SU-DHL-6 (cell line): Measurements from ENCODE around the gene ZFAND3.

Experiments
- EZH2phosphoT487 ChIP-seq: fragments of 200-600 bp; sonication (generic), shearing (Covaris generic); conservative IDR thresholded peaks from 2 replicates; pipeline ENCODE4 v1.6.1; 2018; ENCODE audit warnings: mild to moderate bottlenecking, antibody characterized with exemption, low read length, moderate library complexity, mixed read lengths
- TF ChIP-seq, protein P1 (sequence below): fragments of 200-600 bp; sonication (generic); IDR thresholded peaks from one replicate; pipeline ENCODE4 v1.5.1; 2017; ENCODE audit warnings: antibody characterized with exemption, mild to moderate bottlenecking, low read length, moderate library complexity; ENCODE audit not compliant: insufficient read depth, poor library complexity, severe bottlenecking

GRCh38 chr6:38193051-38193450 lies 373.5 kb downstream of the ZFAND3 start:
- TF ChIP-seq, protein P1, sequence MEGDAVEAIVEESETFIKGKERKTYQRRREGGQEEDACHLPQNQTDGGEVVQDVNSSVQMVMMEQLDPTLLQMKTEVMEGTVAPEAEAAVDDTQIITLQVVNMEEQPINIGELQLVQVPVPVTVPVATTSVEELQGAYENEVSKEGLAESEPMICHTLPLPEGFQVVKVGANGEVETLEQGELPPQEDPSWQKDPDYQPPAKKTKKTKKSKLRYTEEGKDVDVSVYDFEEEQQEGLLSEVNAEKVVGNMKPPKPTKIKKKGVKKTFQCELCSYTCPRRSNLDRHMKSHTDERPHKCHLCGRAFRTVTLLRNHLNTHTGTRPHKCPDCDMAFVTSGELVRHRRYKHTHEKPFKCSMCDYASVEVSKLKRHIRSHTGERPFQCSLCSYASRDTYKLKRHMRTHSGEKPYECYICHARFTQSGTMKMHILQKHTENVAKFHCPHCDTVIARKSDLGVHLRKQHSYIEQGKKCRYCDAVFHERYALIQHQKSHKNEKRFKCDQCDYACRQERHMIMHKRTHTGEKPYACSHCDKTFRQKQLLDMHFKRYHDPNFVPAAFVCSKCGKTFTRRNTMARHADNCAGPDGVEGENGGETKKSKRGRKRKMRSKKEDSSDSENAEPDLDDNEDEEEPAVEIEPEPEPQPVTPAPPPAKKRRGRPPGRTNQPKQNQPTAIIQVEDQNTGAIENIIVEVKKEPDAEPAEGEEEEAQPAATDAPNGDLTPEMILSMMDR = no peak
- TF ChIP-seq EZH2phosphoT487 = no peak
